ENCODE results near the gene NOXA1. TPM values are rescaled to one million over a fixed set of nuclear protein-coding genes. Genes with fewer than 3 reads are reported as not detected.
"Not testable (repeated sequence)": the region's sequence is repeated elsewhere in the genome, so short reads cannot be mapped to it uniquely, and the experiment has no call there.

The NOXA1 gene
- polyA plus RNA-seq, 3 donors: 1.3 to 9.4 (median 1.6) TPM

GRCh38 chr9:137465000-137465719, 42.0 kb downstream of the NOXA1 start:
- no peak overlapping the region for H3K4me3 Mint-ChIP-seq
- no peaks in the 10 kb centered on the region for H3K36me3 ChIP-seq (replicated peaks in 1 of 2; ENCODE audit: control insufficient read depth in 1 of 2, insufficient read depth in 2 of 2, low read length in 2 of 2)
- peaks cover 0 to 12% (median 7%) of the 10 kb centered on the region in 7 donors for H3K9me3 Mint-ChIP-seq
- H3K27me3 Mint-ChIP-seq (ENCODE audit: low read depth in 3 of 3): peaks cover 13 to 29% (median 16%) of the 10 kb centered on the region in 3 donors
- no peaks in the 10 kb centered on the region for H4K20me1 ChIP-seq (ENCODE audit: insufficient read depth, low read length)
- no peak overlapping the region for H3K9ac ChIP-seq (ENCODE audit: insufficient read depth, low read length, poor library complexity, severe bottlenecking)
- no peak for DNase-seq
- H2AFZ ChIP-seq (ENCODE audit: insufficient read depth, low read depth, low read length, poor library complexity, severe bottlenecking): no peak overlapping the region
- intact Hi-C loops (cut with micrococcal nuclease): loop anchor here in 1 of 2 donors (10.0 kb wide), 1 partner anchor 140 kb away; the partner anchor contains the start of gene ARRDC1
- H3K27ac ChIP-seq (ENCODE audit: low read depth in 1 of 2, low read length in 2 of 2): no peak overlapping the region
- TF ChIP-seq CTCF (IDR thresholded peaks at IDR 0.05): no peak
- no peak overlapping the region for H3K4me2 ChIP-seq (replicated peaks; ENCODE audit: extremely low read depth, low read length, poor library complexity, severe bottlenecking)
- 94% methylated on average over 17 of the region's 23 CpGs for WGBS (ENCODE audit: insufficient coverage)
- peaks cover 14 to 15% of the 10 kb centered on the region in 2 donors for H3K9me3 ChIP-seq (replicated peaks in 1 of 2; ENCODE audit: control insufficient read depth in 1 of 2, insufficient read depth in 1 of 2, low read length in 2 of 2)
- H3K36me3 Mint-ChIP-seq: no peaks in the 10 kb centered on the region
- no peaks in the 10 kb centered on the region for H3K79me2 ChIP-seq (ENCODE audit: insufficient read depth, low read length)
- H3K27me3 ChIP-seq (ENCODE audit: control insufficient read depth in 2 of 2, insufficient read depth in 2 of 2, low read length in 2 of 2): peaks cover 0 to 15% of the 10 kb centered on the region in 2 donors
- no peak overlapping the region for H3K27ac Mint-ChIP-seq
- peaks cover 4 to 10% of the 10 kb centered on the region in 2 donors for H3K4me1 ChIP-seq (ENCODE audit: control insufficient read depth in 1 of 2, insufficient read depth in 2 of 2, low read length in 2 of 2)
- no peak overlapping the region for H3K4me3 ChIP-seq (replicated peaks in 1 of 3; ENCODE audit: low read depth in 2 of 3, low read length in 3 of 3)
- peaks cover 1% of the 10 kb centered on the region for H3K4me1 Mint-ChIP-seq

- no peaks in the 10 kb centered on the region for H3K36me3 Mint-ChIP-seq
- Histone ChIP-seq H3K27me3 (ENCODE audit: control insufficient read depth in 2 of 2, insufficient read depth in 2 of 2, low read length in 2 of 2) (peaks cover 0 to 15% of the 10 kb centered on the region in 2 donors), H3K27ac (ENCODE audit: low read depth in 1 of 2, low read length in 2 of 2) (no peak overlapping the region), H3K4me3 (replicated peaks in 1 of 3; ENCODE audit: low read depth in 2 of 3, low read length in 3 of 3) (no peak overlapping the region), H3K36me3 (replicated peaks in 1 of 2; ENCODE audit: control insufficient read depth in 1 of 2, insufficient read depth in 2 of 2, low read length in 2 of 2) (no peaks in the 10 kb centered on the region), H3K9me3 (replicated peaks in 1 of 2; ENCODE audit: control insufficient read depth in 1 of 2, insufficient read depth in 1 of 2, low read length in 2 of 2) (peaks cover 14 to 15% of the 10 kb centered on the region in 2 donors), H2AFZ (ENCODE audit: insufficient read depth, low read depth, low read length, poor library complexity, severe bottlenecking) (no peak overlapping the region), H4K20me1 (ENCODE audit: insufficient read depth, low read length) (no peaks in the 10 kb centered on the region), H3K4me2 (replicated peaks; ENCODE audit: extremely low read depth, low read length, poor library complexity, severe bottlenecking) (no peak overlapping the region), H3K9ac (ENCODE audit: insufficient read depth, low read length, poor library complexity, severe bottlenecking) (no peak overlapping the region), H3K79me2 (ENCODE audit: insufficient read depth, low read length) (no peaks in the 10 kb centered on the region), H3K4me1 (ENCODE audit: control insufficient read depth in 1 of 2, insufficient read depth in 2 of 2, low read length in 2 of 2) (peaks cover 4 to 10% of the 10 kb centered on the region in 2 donors)
- TF ChIP-seq CTCF (IDR thresholded peaks at IDR 0.05): no peak
- H3K4me3 Mint-ChIP-seq: no peak overlapping the region
- H3K27ac Mint-ChIP-seq: peak overlapping the region in 1 of 7 donors; percentile 15
- intact Hi-C loops (cut with micrococcal nuclease): loop anchor here in 1 of 2 donors (10.0 kb wide), 1 partner anchor 139 kb away; the partner anchor contains the start of gene ARRDC1
- DNase-seq: no peak
- WGBS (ENCODE audit: insufficient coverage): 96% methylated on average over 20 of the region's 23 CpGs
- H3K9me3 Mint-ChIP-seq: peaks cover 0 to 12% (median 7%) of the 10 kb centered on the region in 7 donors
- H3K27me3 Mint-ChIP-seq (ENCODE audit: low read depth in 3 of 3): peaks cover 16 to 29% (median 18%) of the 10 kb centered on the region in 3 donors
- H3K4me1 Mint-ChIP-seq: peaks cover 6% of the 10 kb centered on the region
Observed at GRCh38 chr9:137465720-137466388, 42.7 kb downstream of the NOXA1 start.

- not testable (repeated sequence) for DNase-seq; H2AFZ ChIP-seq (ENCODE audit: insufficient read depth, low read depth, low read length, poor library complexity, severe bottlenecking); H3K9ac ChIP-seq (ENCODE audit: insufficient read depth, low read length, poor library complexity, severe bottlenecking); H3K4me1 Mint-ChIP-seq; H4K20me1 ChIP-seq (ENCODE audit: insufficient read depth, low read length); H3K79me2 ChIP-seq (ENCODE audit: insufficient read depth, low read length); H3K27ac ChIP-seq (ENCODE audit: low read depth in 1 of 2, low read length in 2 of 2); H3K4me1 ChIP-seq (ENCODE audit: control insufficient read depth in 1 of 2, insufficient read depth in 2 of 2, low read length in 2 of 2); H3K36me3 ChIP-seq (replicated peaks in 1 of 2; ENCODE audit: control insufficient read depth in 1 of 2, insufficient read depth in 2 of 2, low read length in 2 of 2); H3K4me2 ChIP-seq (replicated peaks; ENCODE audit: extremely low read depth, low read length, poor library complexity, severe bottlenecking); H3K4me3 ChIP-seq (replicated peaks in 1 of 3; ENCODE audit: low read depth in 2 of 3, low read length in 3 of 3); H3K36me3 Mint-ChIP-seq
- peaks cover 17 to 26% (median 19%) of the 10 kb centered on the region in 3 donors for H3K27me3 Mint-ChIP-seq (ENCODE audit: low read depth in 3 of 3)
- peaks cover 0 to 12% (median 7%) of the 10 kb centered on the region in 7 donors for H3K9me3 Mint-ChIP-seq
- H3K27ac Mint-ChIP-seq: peak overlapping the region in 1 of 7 donors; percentile 44
- peak overlapping the region in 1 of 2 donors; percentile 8 for H3K4me3 Mint-ChIP-seq
- Histone ChIP-seq H3K9me3 (replicated peaks in 1 of 2; ENCODE audit: control insufficient read depth in 1 of 2, insufficient read depth in 1 of 2, low read length in 2 of 2) (peaks cover 11 to 13% of the 10 kb centered on the region in 2 donors), H3K27me3 (ENCODE audit: control insufficient read depth in 2 of 2, insufficient read depth in 2 of 2, low read length in 2 of 2) (peaks cover 0 to 13% of the 10 kb centered on the region in 2 donors)
- intact Hi-C loops (cut with micrococcal nuclease): loop anchor here in 1 of 2 donors (10.0 kb wide), 1 partner anchor 138 kb away; the partner anchor contains the start of gene ARRDC1
- 97% methylated on average over 31 of the region's 35 CpGs for WGBS (ENCODE audit: insufficient coverage)
Observed at GRCh38 chr9:137466389-137467085, 43.3 kb downstream of the NOXA1 start.
